Ovary (tissue), 9 donors: Measurements from ENCODE around the gene MAN1A1. TPM values are rescaled to one million over a fixed set of nuclear protein-coding genes. Genes with fewer than 3 reads are reported as not detected.

ENCODE experiments used
- DNase-seq, 5 donors: peaks; one replicate each; pipeline ENCODE4 v3.0.0-alpha.2; 2019 to 2020
- H3K27ac ChIP-seq, 2 donors: fragments of 200-600 bp; one replicate each; pipeline versions ENCODE4 v1.5.1 to v1.8.0; 2019 to 2022
- H3K27me3 ChIP-seq: fragments of 200-600 bp; one replicate; pipeline ENCODE4 v1.8.0; 2022
- H3K36me3 ChIP-seq: fragments of 200-600 bp; sonication (generic); one replicate; pipeline ENCODE4 v1.5.1; 2019
- H3K4me1 ChIP-seq: one replicate; pipeline ENCODE4 v1.8.1; 2013; ENCODE audit warnings: mild to moderate bottlenecking, moderate library complexity; ENCODE audit not compliant: insufficient read depth
- H3K4me3 ChIP-seq: fragments of 200-600 bp; sonication (generic); one replicate; pipeline ENCODE4 v1.5.1; 2017
- H3K9me3 ChIP-seq, 2 donors: fragments of 200-600 bp in 1 of 2; sonication (generic) in 1 of 2; one replicate each; pipeline versions ENCODE4 v1.5.1 to v1.8.1; 2013 to 2019; ENCODE audit warnings: mild to moderate bottlenecking in 1 of 2, moderate library complexity in 1 of 2
- EP300 ChIP-seq: sonication (generic); formaldehyde crosslinking; IDR thresholded peaks from one replicate; pipeline ENCODE4 v1.6.1; 2017; ENCODE audit warnings: antibody characterized with exemption
- POLR2A ChIP-seq: fragments of 450-650 bp; IDR thresholded peaks from one replicate; pipeline ENCODE4 v1.6.1; 2017; ENCODE audit warnings: antibody characterized with exemption, mild to moderate bottlenecking, moderate library complexity
- WGBS, 3 donors: extraction: QIAGEN DNeasy Blood & Tissue Kit in 1 of 3; methylation state at CpG; one replicate each; pipeline versions ENCODE4 v1.1.5 to v1.1.7; 2013 to 2017; 5-methylcytosine and 5-hydroxymethylcytosine counted together
- intact Hi-C, 4 donors: fragments of 100-400 bp; cut with DNase I; formaldehyde crosslinking; loops; one replicate each; pipeline versions ENCODE4 v1.11.0 to v1.15.1; 2022 to 2023
- polyA plus RNA-seq, 2 donors: library from polyadenylated mRNA; stranded (reverse); fragments of 200-250 nt in 1 of 2; fragments of 350-450 nt in 1 of 2; fragmentation: Illumina TruSeq in 1 of 2; extraction: RNeasy Lipid Tissue Mini Kit (QIAGEN cat#74804) in 1 of 2; gene quantifications; one replicate each; pipeline ENCODE4 v1.2.3, GENCODE V29; 2013 to 2014
- total RNA-seq, 7 donors: library from RNA; depleted of rRNA in 2 of 7; stranded (reverse); fragments of >200 nt in 2 of 7; fragmentation: NEBNext Ultra II Directional in 3 of 7; extraction: Animal tissue kit (Norgen Biotek cat#: 25700) in 3 of 7; gene quantifications; one replicate each; pipeline versions ENCODE4 v1.1.0 to v1.2.4, GENCODE V29; 2016 to 2023
- TF ChIP-seq, protein P1 (sequence below), 3 donors: fragments of 450-650 bp in 2 of 3; fragments of 200-600 bp in 1 of 3; IDR thresholded peaks; one replicate each; pipeline versions ENCODE4 v1.5.1 to v1.8.0; 2016 to 2022; ENCODE audit warnings: antibody characterized with exemption in 3 of 3, mild to moderate bottlenecking in 1 of 3
- donor health status: DM: no; HTN: no; CAD: no; lungs with moderate emphysema.
- donor health status: DM: no; HTN: no; CAD: no.
- donor health status: Bipolar disorder and iron deficiency.
- donor health status: DM: yes; HTN: yes; CAD: no.
- donor health status: DM: no; HTN: no; CAD: no.
- donor health status: DM: yes; HTN: yes; CAD: no.

MAN1A1 gene
- total and polyA plus RNA-seq, 9 donors: 22.1 to 49.6 (median 31.8) TPM

DNA sequence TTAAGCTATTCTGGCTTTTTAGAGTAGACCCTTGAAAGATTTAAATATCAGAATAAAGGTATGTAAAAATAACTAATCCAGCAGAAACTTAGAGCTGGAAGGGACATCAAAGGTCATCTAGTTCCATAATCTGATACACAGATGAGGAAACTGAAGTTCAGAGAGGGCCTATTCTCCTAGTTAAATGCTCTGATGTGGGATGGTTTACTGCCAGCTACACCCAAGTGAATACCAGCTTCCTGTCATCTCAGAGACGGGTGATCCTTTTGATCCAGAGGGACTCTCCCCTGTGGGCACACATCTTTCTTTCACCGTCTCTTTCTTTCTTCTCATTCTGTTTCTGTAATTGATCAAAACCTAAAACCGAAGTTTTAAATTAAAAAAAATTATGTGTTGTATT, 94.1 kb downstream of the MAN1A1 start:
- Histone ChIP-seq H3K36me3 (no peaks in the 10 kb centered on the region), H3K9me3 (no peaks in the 10 kb centered on the region), H3K27ac (no peak overlapping the region), H3K27me3 (no peaks in the 10 kb centered on the region), H3K4me1 (no peaks in the 10 kb centered on the region), H3K4me3 (no peak overlapping the region)
- TF ChIP-seq POLR2A (no peak), EP300 (no peak)
- TF ChIP-seq, protein P1, sequence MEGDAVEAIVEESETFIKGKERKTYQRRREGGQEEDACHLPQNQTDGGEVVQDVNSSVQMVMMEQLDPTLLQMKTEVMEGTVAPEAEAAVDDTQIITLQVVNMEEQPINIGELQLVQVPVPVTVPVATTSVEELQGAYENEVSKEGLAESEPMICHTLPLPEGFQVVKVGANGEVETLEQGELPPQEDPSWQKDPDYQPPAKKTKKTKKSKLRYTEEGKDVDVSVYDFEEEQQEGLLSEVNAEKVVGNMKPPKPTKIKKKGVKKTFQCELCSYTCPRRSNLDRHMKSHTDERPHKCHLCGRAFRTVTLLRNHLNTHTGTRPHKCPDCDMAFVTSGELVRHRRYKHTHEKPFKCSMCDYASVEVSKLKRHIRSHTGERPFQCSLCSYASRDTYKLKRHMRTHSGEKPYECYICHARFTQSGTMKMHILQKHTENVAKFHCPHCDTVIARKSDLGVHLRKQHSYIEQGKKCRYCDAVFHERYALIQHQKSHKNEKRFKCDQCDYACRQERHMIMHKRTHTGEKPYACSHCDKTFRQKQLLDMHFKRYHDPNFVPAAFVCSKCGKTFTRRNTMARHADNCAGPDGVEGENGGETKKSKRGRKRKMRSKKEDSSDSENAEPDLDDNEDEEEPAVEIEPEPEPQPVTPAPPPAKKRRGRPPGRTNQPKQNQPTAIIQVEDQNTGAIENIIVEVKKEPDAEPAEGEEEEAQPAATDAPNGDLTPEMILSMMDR (IDR thresholded peaks at IDR 0.05): no peak
- DNase-seq: no peak
- intact Hi-C loops: no loop called here
- WGBS, 3 donors: 96 to 99% (median 98%) methylated on average over 3 of the region's 3 CpGs

DNA sequence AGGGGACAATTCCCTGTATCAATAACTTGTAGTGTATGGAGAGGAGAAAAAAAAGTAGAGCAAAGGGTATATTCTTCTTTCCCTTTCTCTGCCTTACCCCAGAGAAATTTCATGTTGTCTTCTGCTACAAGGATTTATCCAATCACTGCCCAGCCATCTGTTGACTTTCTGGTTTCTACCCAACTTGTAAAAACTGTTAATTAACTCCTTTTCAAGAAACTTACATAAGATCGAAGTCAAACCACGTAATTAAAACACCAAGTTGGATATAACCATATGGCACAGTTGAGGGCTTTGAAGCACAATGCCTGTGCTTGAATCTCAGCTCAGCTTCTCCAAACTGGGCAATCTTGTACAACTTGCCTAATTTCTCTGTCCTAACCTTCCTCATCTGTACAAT, 99.5 kb downstream of the MAN1A1 start:
- 93 to 97% (median 95%) methylated on average over 2 of the region's 2 CpGs for WGBS, 3 donors
- no peaks in the 10 kb centered on the region for H3K9me3 ChIP-seq
- no peak overlapping the region for H3K27ac ChIP-seq
- no peak for DNase-seq
- no peaks in the 10 kb centered on the region for H3K27me3 ChIP-seq
- H3K4me1 ChIP-seq: no peaks in the 10 kb centered on the region
- H3K4me3 ChIP-seq: no peak overlapping the region
- intact Hi-C loops: no loop called here
- no peaks in the 10 kb centered on the region for H3K36me3 ChIP-seq
- TF ChIP-seq, protein P1 (IDR thresholded peaks at IDR 0.05): no peak
- TF ChIP-seq EP300: no peak
- no peak for TF ChIP-seq POLR2A

DNA sequence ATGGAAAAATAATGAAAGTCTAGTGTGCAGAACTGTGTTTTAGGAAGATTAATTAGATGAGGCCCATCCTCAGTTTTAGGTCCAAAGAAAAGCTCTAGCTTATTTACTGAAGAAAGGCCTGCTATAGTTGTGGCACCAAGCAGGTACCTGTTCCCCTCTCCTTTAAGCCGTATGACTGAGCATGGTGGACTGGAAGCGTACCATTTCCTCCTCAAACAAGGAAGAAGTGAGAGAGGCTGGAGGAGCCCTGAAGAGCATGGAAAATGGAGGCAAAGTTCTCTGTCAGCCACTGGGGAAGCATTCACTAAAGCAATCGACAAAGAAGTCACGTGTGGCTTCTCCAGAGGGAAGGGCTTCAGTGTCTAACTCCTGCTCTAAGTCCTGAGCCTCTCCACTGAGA, 100.2 kb downstream of the MAN1A1 start:
- DNase-seq: no peak
- no peaks in the 10 kb centered on the region for H3K36me3 ChIP-seq
- no peaks in the 10 kb centered on the region for H3K4me1 ChIP-seq
- H3K4me3 ChIP-seq: no peak overlapping the region
- no peaks in the 10 kb centered on the region for H3K9me3 ChIP-seq
- TF ChIP-seq POLR2A (no peak), EP300 (no peak)
- TF ChIP-seq, protein P1 (IDR thresholded peaks at IDR 0.05): no peak
- H3K27me3 ChIP-seq: no peaks in the 10 kb centered on the region
- intact Hi-C loops: no loop called here
- no peak overlapping the region for H3K27ac ChIP-seq
- 96 to 99% (median 98%) methylated on average over 4 of the region's 4 CpGs for WGBS, 3 donors

DNA sequence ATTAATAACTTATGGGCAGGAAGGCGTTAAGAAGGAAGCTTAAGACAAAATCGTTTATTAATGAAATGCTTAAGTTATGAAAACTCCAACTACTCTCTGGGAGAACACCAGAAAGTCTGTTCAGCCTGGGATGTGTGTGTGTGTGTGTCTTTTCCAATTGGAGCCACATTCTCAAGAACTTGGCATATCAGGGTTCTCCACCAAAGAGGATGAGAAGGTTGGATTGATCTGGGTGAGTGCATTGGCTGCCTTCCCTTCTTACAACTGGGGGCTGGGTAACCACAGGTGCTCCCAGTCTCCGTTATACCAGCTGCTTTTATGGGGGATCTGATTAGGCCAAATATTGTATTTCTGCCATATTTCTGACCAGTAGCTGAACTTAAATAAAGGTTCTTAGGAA, 102.1 kb downstream of the MAN1A1 start:
- no peaks in the 10 kb centered on the region for H3K4me1 ChIP-seq
- no peak overlapping the region for H3K27ac ChIP-seq
- H3K27me3 ChIP-seq: no peaks in the 10 kb centered on the region
- intact Hi-C loops: no loop called here
- H3K9me3 ChIP-seq: no peaks in the 10 kb centered on the region
- TF ChIP-seq EP300: no peak
- H3K4me3 ChIP-seq: no peak overlapping the region
- WGBS, 3 donors: 77 to 78% (median 77%) methylated on average over 3 of the region's 3 CpGs
- DNase-seq: no peak
- H3K36me3 ChIP-seq: no peaks in the 10 kb centered on the region

DNA sequence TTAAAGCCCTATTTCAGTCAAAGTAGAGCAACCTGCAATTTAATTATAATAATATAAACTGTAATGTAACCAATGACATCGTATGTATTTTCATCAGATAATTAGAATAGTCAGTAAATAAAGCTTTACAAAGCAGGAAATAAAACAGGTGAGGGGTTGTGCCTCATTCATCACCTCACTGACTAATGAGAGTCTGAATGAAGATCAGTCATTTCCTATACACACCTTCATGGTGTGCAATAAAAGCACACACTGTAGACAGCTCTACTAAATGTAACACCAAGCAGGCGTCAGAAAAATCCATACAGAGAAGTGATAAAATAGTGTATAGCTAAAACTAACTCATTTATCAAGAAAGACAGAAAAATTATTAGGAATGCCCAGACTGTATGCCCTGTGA, 105.9 kb downstream of the MAN1A1 start:
- H3K36me3 ChIP-seq: no peaks in the 10 kb centered on the region
- peaks cover 2% of the 10 kb centered on the region for H3K4me1 ChIP-seq
- H3K27ac ChIP-seq: no peak overlapping the region
- no peak overlapping the region for H3K4me3 ChIP-seq
- H3K9me3 ChIP-seq: no peaks in the 10 kb centered on the region
- TF ChIP-seq EP300: no peak
- TF ChIP-seq, protein P1 (IDR thresholded peaks at IDR 0.05): no peak
- no peak for TF ChIP-seq POLR2A
- 96 to 97% (median 97%) methylated on average over 2 of the region's 2 CpGs for WGBS, 3 donors
- no peak for DNase-seq
- no peaks in the 10 kb centered on the region for H3K27me3 ChIP-seq
- intact Hi-C loops: no loop called here
